ENCODE data around the gene RPL29.
"Not testable (repeated sequence)": the region's sequence is repeated elsewhere in the genome, so short reads cannot be mapped to it uniquely, and the experiment has no call there.

Gene RPL29

GRCh38 chr3:52006017-52006819 is 10.5 kb upstream of the RPL29 start:
- TF ChIP-seq POLR2A (IDR thresholded peaks at IDR 0.05; ENCODE audit: low read length) (no peak), GATA1 (IDR thresholded peaks at IDR 0.05; ENCODE audit: low read depth, low read length) (no peak)
- DNase-seq: peak; percentile 19 to 31

- DNase-seq: no peak
- no peak for TF ChIP-seq POLR2A (IDR thresholded peaks at IDR 0.05; ENCODE audit: low read length)
- TF ChIP-seq GATA1 (IDR thresholded peaks at IDR 0.05; ENCODE audit: low read depth, low read length): no peak
Measured at GRCh38 chr3:52005571-52005986, 9.9 kb upstream of the RPL29 start.

- no peak for TF ChIP-seq POLR2A (IDR thresholded peaks at IDR 0.05; ENCODE audit: low read length)
- no peak for TF ChIP-seq GATA1 (IDR thresholded peaks at IDR 0.05; ENCODE audit: low read depth, low read length)
- DNase-seq: no peak
Measured at GRCh38 chr3:52004906-52005395, 9.3 kb upstream of the RPL29 start.

GRCh38 chr3:52004163-52004787 is 8.6 kb upstream of the RPL29 start:
- peak; percentile 25 to 26 for DNase-seq
- TF ChIP-seq POLR2A (IDR thresholded peaks at IDR 0.05; ENCODE audit: low read length) (no peak), GATA1 (IDR thresholded peaks at IDR 0.05; ENCODE audit: low read depth, low read length) (no peak)

GRCh38 chr3:52002748-52003147 is 7.1 kb upstream of the RPL29 start:
- TF ChIP-seq GATA1 (IDR thresholded peaks at IDR 0.05; ENCODE audit: low read depth, low read length) (no peak), POLR2A (IDR thresholded peaks at IDR 0.05; ENCODE audit: low read length) (no peak)
- DNase-seq: no peak

- TF ChIP-seq POLR2A (IDR thresholded peaks at IDR 0.05; ENCODE audit: low read length): no peak
- no peak for TF ChIP-seq GATA1 (IDR thresholded peaks at IDR 0.05; ENCODE audit: low read depth, low read length)
- peak; percentile 76 to 87 for DNase-seq
Measured at GRCh38 chr3:52001443-52001974, 5.8 kb upstream of the RPL29 start.

GRCh38 chr3:51999846-52000245 is 4.2 kb upstream of the RPL29 start:
- TF ChIP-seq POLR2A (IDR thresholded peaks at IDR 0.05; ENCODE audit: low read length) (no peak), GATA1 (IDR thresholded peaks at IDR 0.05; ENCODE audit: low read depth, low read length) (peak; percentile 44)
- peak; percentile 89 to 97 for DNase-seq

GRCh38 chr3:51998774-51999173 is 3.1 kb upstream of the RPL29 start:
- no peak for DNase-seq
- TF ChIP-seq GATA1 (IDR thresholded peaks at IDR 0.05; ENCODE audit: low read depth, low read length) (no peak), POLR2A (IDR thresholded peaks at IDR 0.05; ENCODE audit: low read length) (no peak)

- TF ChIP-seq GATA1 (IDR thresholded peaks at IDR 0.05; ENCODE audit: low read depth, low read length): no peak
- no peak for TF ChIP-seq POLR2A (IDR thresholded peaks at IDR 0.05; ENCODE audit: low read length)
- DNase-seq: no peak
Measured at GRCh38 chr3:51997935-51998596, 2.4 kb upstream of the RPL29 start.

- no peak for TF ChIP-seq GATA1 (IDR thresholded peaks at IDR 0.05; ENCODE audit: low read depth, low read length)
- TF ChIP-seq POLR2A (IDR thresholded peaks at IDR 0.05; ENCODE audit: low read length): no peak
- DNase-seq: no peak
Measured at GRCh38 chr3:51997172-51997571, 1.5 kb upstream of the RPL29 start.

GRCh38 chr3:51994530-51994929 is 1.2 kb downstream of the RPL29 start:
- DNase-seq: no peak
- TF ChIP-seq GATA1 (IDR thresholded peaks at IDR 0.05; ENCODE audit: low read depth, low read length): no peak
- TF ChIP-seq POLR2A (IDR thresholded peaks at IDR 0.05; ENCODE audit: low read length): no peak

GRCh38 chr3:51993657-51994056 is 2.0 kb downstream of the RPL29 start:
- DNase-seq: not testable (repeated sequence)

GRCh38 chr3:51992017-51992682 is 3.5 kb downstream of the RPL29 start:
- no peak for DNase-seq
- TF ChIP-seq POLR2A (IDR thresholded peaks at IDR 0.05; ENCODE audit: low read length) (no peak), GATA1 (IDR thresholded peaks at IDR 0.05; ENCODE audit: low read depth, low read length) (no peak)

GRCh38 chr3:51990501-51990971 is 5.2 kb downstream of the RPL29 start:
- DNase-seq: not testable (repeated sequence)
